Mesothelial cell of epicardium (in vitro differentiated cells): ENCODE data around the gene L1CAM. TPM values are rescaled to one million over a fixed set of nuclear protein-coding genes. Genes with fewer than 3 reads are reported as not detected.

Source experiments
- DNase-seq, 2 experiments: peaks; one replicate each; pipeline ENCODE4 v3.0.0; 2021; ENCODE audit warnings: low spot score in 2 of 2; ENCODE audit not compliant: unreplicated experiment in 2 of 2
- H3K27ac Mint-ChIP-seq: 2 replicates; pipeline ENCODE4 v1.8.0; 2021; ENCODE audit warnings: mixed read lengths
- H3K27me3 Mint-ChIP-seq: 2 replicates; pipeline ENCODE4 v1.8.0; 2021; ENCODE audit warnings: low read depth, mixed read lengths
- H3K36me3 Mint-ChIP-seq: 2 replicates; pipeline ENCODE4 v1.8.0; 2021; ENCODE audit warnings: mixed read lengths
- H3K4me1 Mint-ChIP-seq: 2 replicates; pipeline ENCODE4 v1.8.0; 2021; ENCODE audit warnings: mixed read lengths
- H3K4me3 Mint-ChIP-seq: 2 replicates; pipeline ENCODE4 v1.8.0; 2021; ENCODE audit warnings: mild to moderate bottlenecking, moderate library complexity, mixed read lengths
- H3K9me3 Mint-ChIP-seq: 2 replicates; pipeline ENCODE4 v1.8.0; 2021; ENCODE audit warnings: mixed read lengths
- CTCF ChIP-seq: fragments of 200-600 bp; sonication (generic); IDR thresholded peaks from one replicate; pipeline ENCODE4 v1.5.0; 2021; ENCODE audit warnings: antibody characterized with exemption; ENCODE audit not compliant: unreplicated experiment
- total RNA-seq: library from RNA; stranded (reverse); gene quantifications from 3 replicates; pipeline ENCODE4 v1.2.1, GENCODE V29; 2021

The L1CAM gene
- total RNA-seq, 1 donor from 2014 or later, result 2.1 TPM

DNA sequence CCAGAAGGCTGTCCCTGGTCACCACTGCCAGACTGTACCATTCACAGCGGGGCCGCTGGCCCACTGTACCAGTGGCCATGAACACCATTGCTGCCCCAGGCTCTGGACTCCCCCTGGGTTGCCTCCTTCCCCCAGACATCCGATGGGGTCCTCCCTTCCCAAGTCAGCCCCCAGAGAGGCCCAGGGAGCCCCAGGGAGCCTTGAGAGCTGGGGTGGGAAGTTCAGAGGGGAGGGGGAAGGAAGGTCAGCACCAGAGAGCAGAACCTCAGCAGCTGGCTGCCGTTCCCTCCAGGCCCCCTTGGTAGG lies 40.5 kb upstream of the L1CAM start:
- no peak for DNase-seq
- peak overlapping the region; percentile 78 for H3K4me3 Mint-ChIP-seq
- TF ChIP-seq CTCF, result no peak
- H3K27me3 Mint-ChIP-seq, result no peaks in the 10 kb centered on the region
- H3K36me3 Mint-ChIP-seq, result peaks cover 4% of the 10 kb centered on the region
- no peaks in the 10 kb centered on the region for H3K9me3 Mint-ChIP-seq
- H3K4me1 Mint-ChIP-seq, result peaks cover 21% of the 10 kb centered on the region
- H3K27ac Mint-ChIP-seq, result peak overlapping the region; percentile 92

DNA sequence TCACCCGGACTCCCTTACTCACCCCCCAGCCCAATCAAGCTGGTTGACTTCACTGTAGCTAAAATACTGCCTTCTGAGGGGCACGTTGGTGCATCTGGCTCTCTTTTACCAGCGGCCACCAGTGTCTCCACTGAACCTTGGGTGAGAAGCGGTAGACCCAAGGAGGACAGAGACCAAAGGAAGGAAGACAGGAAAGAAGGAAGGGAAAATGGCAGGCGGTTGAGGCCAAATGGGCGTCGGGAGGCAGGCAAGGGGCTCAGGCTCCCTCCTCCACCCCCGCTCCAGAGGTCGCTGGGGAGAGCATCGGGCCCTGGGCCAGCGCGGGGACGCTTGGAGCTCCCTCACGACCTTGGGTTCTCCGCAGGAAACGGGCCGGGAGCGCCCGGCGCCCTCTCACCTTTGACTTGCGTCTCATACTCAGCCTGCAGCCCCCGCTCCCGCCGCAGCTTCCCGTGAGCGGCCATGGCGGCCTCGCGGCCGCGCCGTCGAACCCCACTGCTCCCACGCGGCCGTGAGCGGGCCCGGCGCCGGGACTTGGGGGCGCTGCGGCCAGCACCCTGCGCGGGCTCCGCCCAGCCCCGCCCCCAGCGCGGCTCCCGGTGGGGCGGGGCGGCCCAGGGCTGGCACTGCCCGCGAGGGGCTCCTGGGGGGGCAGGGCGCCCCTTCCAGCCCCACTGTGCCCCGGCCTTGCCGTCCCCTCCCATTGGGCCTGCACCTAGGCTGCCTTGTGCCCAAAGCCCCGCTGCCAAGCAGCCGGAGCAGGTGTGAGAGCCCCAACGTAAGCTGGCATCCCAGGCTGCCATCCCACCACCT lies 40.0 kb upstream of the L1CAM start, which contains the start of gene ARHGAP4:
ARHGAP4 (minus strand) TSS at position 526 of the 813 bp plus-strand sequence; CDS start at position 464, 62 bp downstream.
- H3K4me3 Mint-ChIP-seq, result peak within 1 kb of the TSS; percentile 78
- no peaks in the 10 kb centered on the region for H3K9me3 Mint-ChIP-seq
- peaks cover 1% of the 10 kb centered on the region for H3K36me3 Mint-ChIP-seq
- TF ChIP-seq CTCF, result no peak
- H3K27ac Mint-ChIP-seq, result peak within 1 kb of the TSS; percentile 92
- peaks cover 21% of the 10 kb centered on the region for H3K4me1 Mint-ChIP-seq
- H3K27me3 Mint-ChIP-seq, result no peaks in the 10 kb centered on the region
- no peak for DNase-seq

GRCh38 chrX:153925387-153925738 lies 39.4 kb upstream of the L1CAM start:
- no peak for TF ChIP-seq CTCF
- Mint-ChIP-seq H3K4me3 (peak overlapping the region; percentile 63), H3K36me3 (peaks cover 1% of the 10 kb centered on the region), H3K9me3 (no peaks in the 10 kb centered on the region), H3K27me3 (no peaks in the 10 kb centered on the region), H3K4me1 (peaks cover 21% of the 10 kb centered on the region), H3K27ac (peak overlapping the region; percentile 90)
- no peak for DNase-seq

DNA sequence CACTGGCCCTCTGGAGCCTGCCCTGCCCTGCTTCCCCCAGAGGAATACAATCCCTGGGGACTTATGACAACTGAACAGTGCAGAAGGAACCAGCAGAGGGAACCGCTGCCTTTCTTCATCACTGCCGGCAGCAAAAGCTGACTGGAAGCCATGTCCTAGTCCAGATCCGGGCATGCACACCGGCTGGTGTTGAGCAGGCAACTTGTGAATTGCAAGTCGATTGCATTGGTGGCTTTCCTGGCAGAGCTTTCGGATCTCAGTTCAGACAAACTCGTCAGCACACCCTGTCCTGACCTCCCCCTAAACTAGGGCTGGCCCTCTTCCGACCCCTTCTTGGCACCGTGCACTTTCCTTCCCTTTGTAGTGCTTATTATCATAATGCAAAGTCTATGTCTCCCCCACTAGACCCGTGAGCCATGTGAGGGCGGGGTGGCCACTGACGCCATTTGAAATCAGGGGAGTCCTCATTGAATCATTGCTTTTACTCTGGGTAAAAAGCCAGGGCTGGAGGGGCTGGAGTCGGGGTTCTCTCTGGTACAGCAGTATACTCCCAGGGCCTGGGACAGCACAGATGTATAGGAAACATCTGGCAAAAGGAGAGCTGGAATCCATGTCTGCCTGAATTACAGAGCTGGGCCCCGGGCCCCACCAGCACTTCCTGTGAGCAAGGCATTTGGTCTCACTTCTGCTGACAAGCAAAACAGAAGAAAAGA lies 38.3 kb upstream of the L1CAM start:
- H3K36me3 Mint-ChIP-seq, result peaks cover 1% of the 10 kb centered on the region
- peak overlapping the region; percentile 34 for H3K4me3 Mint-ChIP-seq
- H3K27me3 Mint-ChIP-seq, result no peaks in the 10 kb centered on the region
- TF ChIP-seq CTCF, result no peak
- peaks cover 21% of the 10 kb centered on the region for H3K4me1 Mint-ChIP-seq
- H3K9me3 Mint-ChIP-seq, result no peaks in the 10 kb centered on the region
- H3K27ac Mint-ChIP-seq, result peak overlapping the region; percentile 51
- no peak for DNase-seq

DNA sequence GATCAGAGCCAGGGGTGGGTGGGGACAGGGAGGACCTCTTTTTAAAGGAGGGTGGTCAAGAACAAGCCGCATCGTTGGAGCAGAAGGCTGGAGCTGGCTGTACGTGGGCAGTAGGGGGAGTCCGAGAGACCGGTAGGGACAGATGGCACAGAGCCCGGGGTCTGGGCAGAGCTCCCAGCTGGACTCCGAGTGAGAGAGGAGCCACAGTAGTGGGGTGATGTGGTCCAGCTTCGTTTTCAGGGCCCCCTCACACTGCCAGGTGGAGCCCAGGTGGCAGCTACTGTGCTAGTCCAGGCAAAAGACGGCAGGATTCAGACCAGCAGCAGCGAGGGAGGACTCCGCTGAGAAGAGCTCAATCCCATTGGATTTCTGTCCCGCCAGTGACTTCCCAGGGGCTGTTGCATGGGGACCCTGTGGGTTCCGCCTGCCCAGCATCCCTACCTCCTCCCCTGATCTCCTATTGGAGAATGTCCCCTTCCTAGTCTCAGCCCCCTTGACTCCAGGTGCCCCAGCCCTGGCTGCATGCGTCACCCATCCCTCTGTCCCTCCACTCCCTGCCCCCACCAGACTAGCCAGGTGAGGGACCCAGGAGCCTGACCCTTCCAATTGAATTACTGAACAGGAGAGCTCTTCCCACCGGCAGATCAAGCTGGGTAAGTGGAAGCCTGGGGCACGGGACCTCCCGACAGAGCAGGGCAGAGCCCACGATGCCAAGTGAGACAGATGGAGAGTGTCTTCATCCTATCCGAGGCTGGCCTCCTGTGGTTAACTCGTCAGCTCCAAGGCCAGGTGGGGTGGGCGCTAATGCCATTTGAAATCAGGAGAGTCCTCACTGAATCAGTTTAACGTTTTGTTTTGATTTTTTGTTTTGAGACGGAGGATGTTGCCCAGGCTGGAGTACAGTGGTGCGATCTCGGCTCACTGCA lies 37.2 kb upstream of the L1CAM start:
- H3K9me3 Mint-ChIP-seq, result no peaks in the 10 kb centered on the region
- H3K4me1 Mint-ChIP-seq, result peaks cover 18% of the 10 kb centered on the region
- no peak overlapping the region for H3K27ac Mint-ChIP-seq

More for the DNA sequence above, 37.2 kb upstream of the L1CAM start:
- H3K27me3 Mint-ChIP-seq, result no peaks in the 10 kb centered on the region
- no peak for DNase-seq
- no peak for TF ChIP-seq CTCF
- no peaks in the 10 kb centered on the region for H3K36me3 Mint-ChIP-seq
- no peak overlapping the region for H3K4me3 Mint-ChIP-seq
